GM12892 (cell line): ENCODE data around the gene CANT1.

ENCODE experiments used
- POLR2A ChIP-seq: IDR thresholded peaks from 2 replicates; pipeline ENCODE4 v1.6.1; 2011; ENCODE audit warnings: low read depth, low read length, control low read depth
- POLR2AphosphoS5 ChIP-seq: IDR thresholded peaks from 2 replicates; pipeline ENCODE4 v1.6.1; 2011; ENCODE audit warnings: low read depth, low read length, control low read depth
- TAF1 ChIP-seq: IDR thresholded peaks from 2 replicates; pipeline ENCODE4 v1.6.1; 2011; ENCODE audit warnings: low read depth, mild to moderate bottlenecking, control low read depth, low read length, borderline replicate concordance

DNA sequence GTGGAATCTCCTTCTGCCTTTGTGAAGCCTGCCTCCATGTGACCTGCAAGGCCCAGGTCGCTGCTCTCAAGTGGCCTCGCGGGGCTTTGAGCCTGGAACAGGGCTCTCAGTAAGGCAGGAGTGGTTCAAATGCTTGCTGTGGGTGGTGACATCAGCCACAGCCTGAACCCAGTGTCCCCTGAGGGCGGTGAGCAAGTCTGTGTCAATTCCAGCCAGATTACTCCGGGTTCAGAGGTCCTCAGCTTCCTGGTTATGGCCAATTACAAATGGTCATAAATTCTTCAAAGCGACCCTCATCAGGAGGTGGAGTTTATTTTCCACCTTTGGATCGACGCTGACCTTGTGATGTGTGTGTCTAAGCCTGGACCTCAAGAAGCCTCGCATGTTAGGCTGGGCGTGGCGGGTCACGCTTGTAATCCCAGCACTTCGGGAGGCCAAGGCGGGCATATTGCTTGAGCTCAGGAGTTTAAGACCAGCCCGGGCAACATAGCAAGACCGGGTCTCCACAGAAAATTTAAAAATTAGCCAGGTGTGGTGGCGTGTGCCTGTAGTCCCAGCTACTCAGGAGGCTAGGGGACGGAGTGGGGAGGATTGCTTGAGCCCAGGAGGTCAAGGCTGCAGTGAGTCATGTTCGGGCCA lies 47.1 kb downstream of the CANT1 start:
- TF ChIP-seq TAF1: no peak
- no peak for TF ChIP-seq POLR2A
- TF ChIP-seq POLR2AphosphoS5: no peak
